Lung (tissue), 12 donors: Measurements from ENCODE around the gene HCCS. TPM values are rescaled to one million over a fixed set of nuclear protein-coding genes. Genes with fewer than 3 reads are reported as not detected.
"Not testable (repeated sequence)": the region's sequence is repeated elsewhere in the genome, so short reads cannot be mapped to it uniquely, and the experiment has no call there.

ENCODE experiments used
- ATAC-seq: fragments of 200-7000 bp; cut with Tn5 transposase; one replicate; pipeline ENCODE4 v1.9.1; 2020; ENCODE audit warnings: moderate number of reproducible peaks; ENCODE audit not compliant: insufficient read depth, low FRiP score
- DNase-seq, 3 donors: peaks; one replicate each; pipeline ENCODE4 v3.0.0-alpha.2; 2013 to 2017
- H3K27ac ChIP-seq, 2 donors: one replicate each; pipeline ENCODE4 v1.5.1; 2013; ENCODE audit warnings: mild to moderate bottlenecking in 2 of 2, moderate library complexity in 2 of 2, control low read depth in 1 of 2, inconsistent platforms in 1 of 2, low read depth in 1 of 2, low read length in 1 of 2
- H3K27me3 ChIP-seq, 3 donors: one replicate each; pipeline ENCODE4 v1.5.1; 2013; ENCODE audit warnings: low read length in 2 of 3; ENCODE audit not compliant: control insufficient read depth in 3 of 3, insufficient read depth in 3 of 3
- H3K36me3 ChIP-seq, 4 donors: one replicate each; pipeline ENCODE4 v1.5.1; 2013; ENCODE audit warnings: low read length in 4 of 4, mild to moderate bottlenecking in 1 of 4, moderate library complexity in 1 of 4; ENCODE audit not compliant: control insufficient read depth in 4 of 4, insufficient read depth in 4 of 4
- H3K4me1 ChIP-seq, 5 donors: one replicate each; pipeline ENCODE4 v1.5.1; 2013; ENCODE audit warnings: low read length in 5 of 5, mild to moderate bottlenecking in 2 of 5, moderate library complexity in 1 of 5; ENCODE audit not compliant: control insufficient read depth in 5 of 5, insufficient read depth in 5 of 5
- H3K4me3 ChIP-seq: one replicate; pipeline ENCODE4 v1.5.1; 2013; ENCODE audit warnings: mild to moderate bottlenecking, control low read depth, moderate library complexity
- H3K9ac ChIP-seq, 2 donors: one replicate each; pipeline ENCODE4 v1.5.1; 2013; ENCODE audit warnings: low read length in 2 of 2, control low read depth in 1 of 2; ENCODE audit not compliant: insufficient read depth in 1 of 2
- H3K9me3 ChIP-seq, 4 donors: one replicate each; pipeline ENCODE4 v1.5.1; 2013; ENCODE audit warnings: low read length in 3 of 4, mild to moderate bottlenecking in 1 of 4, moderate library complexity in 1 of 4; ENCODE audit not compliant: control insufficient read depth in 4 of 4, insufficient read depth in 3 of 4
- WGBS, 2 donors: extraction: QIAGEN DNeasy Blood & Tissue Kit; methylation state at CpG; one replicate each; pipeline ENCODE4 v1.1.7; 2013; 5-methylcytosine and 5-hydroxymethylcytosine counted together
- polyA plus RNA-seq, 2 donors: library from polyadenylated mRNA; stranded (reverse); fragments of 200-250 nt; gene quantifications; one replicate each; pipeline ENCODE4 v1.2.1, GENCODE V29; 2013
- total RNA-seq, 2 donors: library from RNA; depleted of rRNA in 1 of 2; stranded (reverse); fragments of >200 nt in 1 of 2; gene quantifications; one replicate each; pipeline ENCODE4 v1.2.1, GENCODE V29; 2014 to 2021
- TF ChIP-seq, protein P1 (sequence below): IDR thresholded peaks from 2 replicates; pipeline ENCODE4 v1.5.1; 2012; ENCODE audit warnings: mild to moderate bottlenecking; ENCODE audit errors: control extremely low read depth, extremely low read depth
- donor health status: control.
- donor health status: control.
- donor health status: Bipolar disorder and iron deficiency.
- donor health status: healthy.
- donor health status: DM: yes; HTN: yes; CAD: no.

HCCS gene
- total and polyA plus RNA-seq, 4 donors, result 9.0 to 21.5 (median 15.2) TPM

DNA sequence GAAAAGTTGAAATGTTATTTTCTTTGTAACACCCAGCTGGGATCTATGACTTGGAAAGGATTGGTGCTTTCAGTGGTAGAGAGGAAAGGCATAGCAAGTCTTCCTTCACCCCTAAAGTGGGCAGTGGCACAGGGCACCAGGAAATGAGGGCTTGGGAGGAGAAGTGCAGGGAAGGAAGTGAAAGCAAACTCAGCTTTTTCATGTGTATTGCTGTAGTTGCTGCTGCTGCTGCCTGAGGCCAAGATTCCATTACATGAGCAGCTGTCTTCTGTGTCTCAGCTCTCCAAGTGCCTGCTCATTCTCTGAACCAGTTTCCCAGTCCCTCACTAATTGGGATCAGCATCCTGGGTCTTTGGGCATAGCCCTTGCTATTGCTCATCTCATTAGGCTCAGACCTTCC is 2.6 kb downstream of the HCCS start:
- Histone ChIP-seq H3K36me3 (peaks cover 12 to 23% (median 14%) of the 10 kb centered on the region in 4 donors), H3K27ac (no peak overlapping the region), H3K27me3 (peaks cover 0 to 11% (median 6%) of the 10 kb centered on the region in 3 donors), H3K9ac (no peak overlapping the region), H3K4me3 (no peak overlapping the region), H3K4me1 (peaks cover 0 to 14% (median 6%) of the 10 kb centered on the region in 5 donors), H3K9me3 (no peaks in the 10 kb centered on the region)
- ATAC-seq, result no peak
- TF ChIP-seq, protein P1, sequence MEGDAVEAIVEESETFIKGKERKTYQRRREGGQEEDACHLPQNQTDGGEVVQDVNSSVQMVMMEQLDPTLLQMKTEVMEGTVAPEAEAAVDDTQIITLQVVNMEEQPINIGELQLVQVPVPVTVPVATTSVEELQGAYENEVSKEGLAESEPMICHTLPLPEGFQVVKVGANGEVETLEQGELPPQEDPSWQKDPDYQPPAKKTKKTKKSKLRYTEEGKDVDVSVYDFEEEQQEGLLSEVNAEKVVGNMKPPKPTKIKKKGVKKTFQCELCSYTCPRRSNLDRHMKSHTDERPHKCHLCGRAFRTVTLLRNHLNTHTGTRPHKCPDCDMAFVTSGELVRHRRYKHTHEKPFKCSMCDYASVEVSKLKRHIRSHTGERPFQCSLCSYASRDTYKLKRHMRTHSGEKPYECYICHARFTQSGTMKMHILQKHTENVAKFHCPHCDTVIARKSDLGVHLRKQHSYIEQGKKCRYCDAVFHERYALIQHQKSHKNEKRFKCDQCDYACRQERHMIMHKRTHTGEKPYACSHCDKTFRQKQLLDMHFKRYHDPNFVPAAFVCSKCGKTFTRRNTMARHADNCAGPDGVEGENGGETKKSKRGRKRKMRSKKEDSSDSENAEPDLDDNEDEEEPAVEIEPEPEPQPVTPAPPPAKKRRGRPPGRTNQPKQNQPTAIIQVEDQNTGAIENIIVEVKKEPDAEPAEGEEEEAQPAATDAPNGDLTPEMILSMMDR, result no peak
- no peak for DNase-seq

DNA sequence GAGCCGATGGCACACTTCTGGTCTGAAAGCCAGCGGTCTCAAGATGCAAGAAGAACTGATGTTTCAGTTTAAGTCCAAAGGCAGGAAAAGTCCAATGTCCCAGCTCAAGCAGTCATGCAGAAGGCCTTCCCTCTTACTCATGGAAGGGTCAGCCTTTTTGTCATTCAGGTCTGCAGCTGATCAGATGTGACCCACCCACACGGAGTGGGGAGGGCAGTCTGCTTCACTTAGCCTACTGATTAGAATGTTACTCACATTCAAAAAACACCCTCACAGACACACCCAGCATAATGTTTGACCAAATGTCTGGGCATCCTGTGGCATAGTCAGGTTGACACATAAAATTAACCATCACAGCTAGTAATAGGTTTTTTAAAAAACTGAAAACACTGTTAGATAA is 6.6 kb downstream of the HCCS start:
- DNase-seq, result no peak
- ATAC-seq, result no peak
- Histone ChIP-seq H3K9ac (no peak overlapping the region), H3K36me3 (peaks cover 13 to 28% (median 20%) of the 10 kb centered on the region in 4 donors), H3K4me1 (peaks cover 0 to 4% (median 0%) of the 10 kb centered on the region in 5 donors), H3K4me3 (no peak overlapping the region), H3K27me3 (peaks cover 0 to 15% (median 3%) of the 10 kb centered on the region in 3 donors), H3K9me3 (no peaks in the 10 kb centered on the region), H3K27ac (no peak overlapping the region)
- WGBS, 2 donors, result 83 to 94% methylated on average over 3 of the region's 3 CpGs
- TF ChIP-seq, protein P1, result no peak

DNA sequence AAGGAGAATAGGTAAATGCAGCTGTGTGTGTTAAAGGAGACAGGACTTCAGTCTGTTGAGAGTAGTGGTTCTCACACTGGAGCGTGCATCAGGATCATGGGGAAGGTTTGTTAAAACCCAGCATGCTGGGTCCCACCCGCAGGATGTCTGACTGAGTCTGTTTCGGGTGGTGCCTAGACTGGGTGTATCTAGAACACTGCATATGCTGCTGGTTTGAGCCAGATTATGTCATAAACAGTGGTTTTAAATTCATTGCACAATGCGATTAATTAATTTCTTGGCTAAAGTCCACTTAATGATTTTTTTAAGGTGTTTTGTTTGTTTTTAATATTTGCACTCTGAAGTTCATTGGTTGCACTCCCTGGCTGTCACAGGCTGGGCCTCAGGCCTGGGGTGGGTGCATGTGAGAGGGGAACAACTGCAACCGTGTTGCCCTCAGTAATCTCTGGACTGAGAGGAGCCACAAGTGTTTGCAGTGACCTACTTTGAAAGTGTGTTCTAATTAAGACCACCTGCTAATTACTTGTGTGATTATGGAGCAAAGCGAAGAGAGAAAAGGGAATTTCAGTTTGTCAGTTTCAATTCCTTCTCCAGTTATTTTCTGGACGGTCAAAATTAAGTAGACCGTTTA is 8.3 kb downstream of the HCCS start:
- H3K9me3 ChIP-seq, result no peaks in the 10 kb centered on the region
- H3K27me3 ChIP-seq, result peaks cover 0 to 11% (median 4%) of the 10 kb centered on the region in 3 donors
- peaks cover 13 to 28% (median 20%) of the 10 kb centered on the region in 4 donors for H3K36me3 ChIP-seq
- DNase-seq (no peak), ATAC-seq (no peak)
- no peak overlapping the region for H3K9ac ChIP-seq
- whole genome bisulfite sequencing, 2 donors, result 71 to 85% methylated on average over 7 to 8 of the region's 8 CpGs
- no peak overlapping the region for H3K4me3 ChIP-seq
- H3K4me1 ChIP-seq, result no peaks in the 10 kb centered on the region
- no peak overlapping the region for H3K27ac ChIP-seq
- TF ChIP-seq, protein P1, result no peak

DNA sequence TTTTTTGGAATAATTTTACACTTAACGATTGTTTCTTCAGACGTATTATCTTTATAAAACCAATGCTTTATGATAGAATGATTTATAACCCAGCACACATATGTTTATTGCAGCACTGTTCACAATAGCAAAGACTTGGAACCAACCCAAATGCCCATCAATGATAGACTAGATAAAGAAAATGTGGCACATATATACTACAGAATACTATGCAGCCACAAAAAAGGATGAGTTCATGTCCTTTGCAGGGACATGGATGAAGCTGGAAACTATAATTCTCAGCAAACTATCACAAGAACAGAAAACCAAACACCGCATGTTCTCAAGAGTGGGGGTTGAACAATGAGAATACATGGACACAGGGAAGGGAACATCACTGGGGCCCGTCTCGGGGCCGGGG is 12.0 kb downstream of the HCCS start:
- H3K4me1 ChIP-seq, ATAC-seq, H3K27ac ChIP-seq, DNase-seq, H3K9me3 ChIP-seq, H3K9ac ChIP-seq, H3K4me3 ChIP-seq: not testable (repeated sequence)
- peaks cover 0 to 13% (median 10%) of the 10 kb centered on the region in 3 donors for H3K27me3 ChIP-seq
- H3K36me3 ChIP-seq, result peaks cover 0 to 12% (median 8%) of the 10 kb centered on the region in 4 donors
- WGBS, 2 donors, result 87 to 97% methylated on average over 5 to 6 of the region's 6 CpGs
